GM19023 (cell line): Measurements from ENCODE around the gene PSORS1C1.

ENCODE experiments used
- ATAC-seq: cut with Tn5 transposase; IDR thresholded peaks from one replicate; pipeline ENCODE4 v1.9.1; 2021; ENCODE audit warnings: mild to moderate bottlenecking, moderate library complexity; ENCODE audit not compliant: unreplicated experiment

PSORS1C1 gene

GRCh38 chr6:31125586-31126363 is 11.2 kb downstream of the PSORS1C1 start:
- ATAC-seq: no peak

DNA sequence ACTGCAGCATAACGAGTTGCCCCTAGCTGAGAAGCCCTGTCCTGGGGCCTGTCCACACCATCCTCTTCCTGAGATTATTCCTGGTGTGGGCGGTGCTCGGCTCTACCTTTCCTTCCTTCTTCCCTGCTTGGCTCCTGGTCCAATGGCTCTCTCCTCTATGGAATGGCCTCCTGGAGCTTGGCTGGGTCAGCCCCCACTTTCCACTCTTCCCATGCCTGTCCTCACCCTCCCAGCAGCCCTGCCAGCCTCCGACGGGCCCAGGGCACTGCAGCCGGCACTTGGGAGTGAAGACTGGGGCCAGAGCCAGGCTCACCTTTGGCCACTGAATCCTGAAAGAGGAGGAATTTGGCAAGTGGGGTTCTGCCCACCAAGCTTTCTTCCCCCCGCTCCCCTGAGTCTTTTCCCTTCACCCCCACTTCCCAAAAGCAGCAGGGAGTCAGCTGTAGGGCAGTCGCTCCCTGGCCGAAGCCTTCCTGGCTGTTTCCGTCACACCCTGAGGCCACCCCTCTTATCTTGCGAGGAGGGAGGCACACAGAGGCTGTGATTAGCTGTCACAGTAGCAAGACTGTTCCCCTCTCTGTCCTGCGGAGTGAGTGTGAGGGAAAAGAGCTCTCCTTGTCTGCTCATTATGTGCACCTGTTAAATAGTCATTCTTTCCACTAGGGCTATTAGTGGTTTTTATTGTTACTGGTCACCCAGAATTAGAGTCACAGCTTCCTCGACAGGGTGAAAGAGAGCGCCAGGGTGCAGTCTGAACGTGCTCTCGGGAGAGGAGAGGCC is 12.0 kb downstream of the PSORS1C1 start:
- ATAC-seq: no peak

- ATAC-seq: no peak
These were observed 13.6 kb downstream of the PSORS1C1 start for GRCh38 chr6:31128093-31128676.

DNA sequence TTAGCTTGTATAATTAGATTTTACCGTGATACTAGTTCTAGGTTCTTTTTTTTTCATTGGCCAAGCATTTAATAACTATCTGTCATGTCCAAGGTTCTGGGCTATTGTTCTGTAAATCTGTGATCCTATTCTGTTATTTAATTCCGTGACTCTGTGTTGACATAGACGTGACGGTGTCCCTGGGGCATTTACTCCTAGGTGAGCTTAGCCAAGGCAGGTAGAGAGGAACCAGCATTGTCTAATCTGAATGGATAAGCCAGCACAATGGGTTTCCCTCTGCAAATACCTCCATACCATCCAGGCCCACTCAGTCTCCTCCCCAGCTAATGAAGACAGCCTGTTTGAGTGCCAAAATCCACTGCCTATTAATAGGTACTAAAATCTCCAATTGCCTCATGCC is 14.5 kb downstream of the PSORS1C1 start:
- ATAC-seq: no peak

DNA sequence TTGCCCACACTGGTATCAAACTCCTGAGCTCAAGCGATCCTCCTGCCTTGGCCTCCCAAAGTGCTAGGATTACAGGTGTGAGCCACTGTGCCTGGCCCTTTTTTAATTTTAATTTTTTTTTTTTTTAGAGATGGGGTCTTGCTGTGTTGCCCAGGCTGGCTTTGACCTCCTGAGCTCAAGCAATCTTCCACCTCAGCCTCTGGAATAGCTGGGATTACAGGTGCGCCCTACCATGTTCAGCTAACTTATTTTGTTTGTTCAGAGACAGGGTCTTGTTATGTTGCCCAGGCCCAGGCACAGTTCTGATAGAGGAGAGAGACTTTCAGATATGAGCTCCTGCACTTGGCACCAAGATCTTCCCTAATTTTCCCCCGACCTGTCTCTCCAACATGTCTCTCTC is 16.2 kb downstream of the PSORS1C1 start:
- ATAC-seq: no peak

- no peak for ATAC-seq
These were observed 17.0 kb downstream of the PSORS1C1 start for GRCh38 chr6:31131595-31131994.

DNA sequence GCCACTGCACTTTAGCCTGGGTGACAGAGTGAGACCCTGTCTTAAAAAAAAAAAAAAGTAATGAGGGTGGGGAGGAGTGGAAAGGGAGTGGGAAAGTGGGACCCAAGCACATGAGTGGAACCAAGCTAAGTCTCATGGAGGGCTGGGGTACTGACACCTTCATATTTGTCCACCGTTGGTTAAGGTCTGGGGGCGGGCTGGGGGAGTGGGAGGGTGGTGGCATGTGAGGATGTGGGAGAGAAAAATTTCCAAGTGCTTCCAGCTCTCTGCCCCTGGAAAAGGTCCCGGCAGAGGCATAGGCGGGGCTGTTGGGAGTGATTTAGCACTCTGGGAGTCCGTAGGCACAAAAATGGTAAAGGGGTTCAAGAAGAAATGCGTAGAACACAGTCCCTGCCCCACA is 18.2 kb downstream of the PSORS1C1 start:
- ATAC-seq: no peak

DNA sequence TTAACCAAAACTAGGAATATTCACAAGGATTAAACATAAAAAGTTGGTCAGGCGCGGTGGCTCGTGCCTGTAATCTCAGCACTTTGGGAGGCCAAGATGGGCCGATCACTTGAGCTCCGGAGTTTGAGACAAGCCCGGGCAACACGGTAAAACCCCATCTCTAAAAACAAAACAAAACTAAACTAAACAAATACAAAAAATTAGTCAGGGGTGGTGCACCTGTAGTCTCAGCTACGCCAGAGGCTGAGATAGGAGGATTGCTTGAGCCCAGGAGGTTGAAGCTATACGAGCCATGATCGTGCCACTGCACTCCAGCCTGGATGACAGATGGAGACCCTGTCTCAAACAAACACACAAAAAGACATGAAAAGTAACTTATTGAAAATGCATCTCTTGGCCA is 21.1 kb downstream of the PSORS1C1 start:
- ATAC-seq: no peak

DNA sequence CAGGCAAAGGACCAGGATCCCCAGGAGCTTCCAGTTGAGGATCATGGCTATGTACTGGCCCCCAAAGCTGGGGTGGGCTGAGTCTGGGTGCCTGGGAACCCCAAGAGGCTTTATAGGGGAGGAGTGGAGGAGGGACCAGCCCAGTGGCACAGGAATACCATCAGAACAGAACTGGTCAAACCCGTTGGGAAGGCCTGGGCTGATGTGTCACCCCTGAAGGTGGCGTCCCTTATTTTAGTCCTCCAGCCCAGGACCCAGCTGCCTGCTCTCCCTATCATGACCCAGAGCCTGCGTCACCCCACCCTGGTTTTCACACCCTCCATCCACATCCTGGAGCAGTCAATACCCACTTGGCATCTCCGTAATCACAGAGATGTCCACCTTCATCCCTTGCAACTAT is 24.4 kb downstream of the PSORS1C1 start, which contains the start of gene PSORS1C2:
TSS of gene PSORS1C2 (minus strand) at position 85 of the 400 bp plus-strand sequence. CDS start at position 45, 40 bp downstream.
- ATAC-seq: no peak

- no peak for ATAC-seq
These were observed 25.0 kb downstream of the PSORS1C1 start for GRCh38 chr6:31139599-31139998.

DNA sequence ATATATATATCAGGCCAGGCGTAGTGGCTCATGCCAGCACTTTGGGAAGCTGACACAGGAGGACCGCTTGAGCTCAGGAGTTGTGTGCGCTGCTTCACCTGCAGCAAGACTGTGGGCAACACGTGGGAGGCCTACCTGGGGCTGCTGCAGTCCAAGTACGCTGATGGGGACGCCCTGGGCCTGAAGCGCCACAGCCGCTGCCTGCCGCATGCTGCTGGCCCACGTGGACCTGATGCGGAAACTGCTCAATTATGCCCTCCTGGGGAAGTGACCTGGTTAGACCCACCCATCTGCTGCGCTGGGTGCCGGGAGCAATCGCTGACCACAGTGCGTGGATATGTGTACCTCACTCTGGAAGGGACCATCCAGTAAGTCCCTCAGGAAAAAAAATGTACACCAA is 26.0 kb downstream of the PSORS1C1 start:
- no peak for ATAC-seq

DNA sequence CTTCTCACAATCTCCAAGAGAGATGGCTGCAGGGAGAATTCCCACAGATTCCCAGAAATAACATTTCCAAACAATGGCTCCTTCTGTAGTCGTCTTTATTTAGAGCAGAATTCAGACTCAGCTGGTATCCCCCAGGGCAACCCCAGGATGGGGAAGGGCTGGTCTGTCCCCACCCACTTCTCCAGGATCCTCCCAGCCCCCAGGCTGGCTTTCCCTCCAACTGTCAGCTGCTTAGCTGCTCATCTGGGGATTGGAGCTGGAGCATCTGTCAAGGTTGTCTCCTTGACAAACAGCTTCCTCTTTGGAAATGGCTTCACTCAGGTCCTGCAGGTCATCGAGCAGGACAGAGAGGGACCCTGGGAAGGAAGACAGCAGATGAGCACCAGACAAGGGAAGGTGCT is 27.8 kb downstream of the PSORS1C1 start:
- no peak for ATAC-seq

GRCh38 chr6:31143148-31143547 is 28.5 kb downstream of the PSORS1C1 start:
- no peak for ATAC-seq

- no peak for ATAC-seq
These were observed 29.8 kb downstream of the PSORS1C1 start for GRCh38 chr6:31144296-31144969.

DNA sequence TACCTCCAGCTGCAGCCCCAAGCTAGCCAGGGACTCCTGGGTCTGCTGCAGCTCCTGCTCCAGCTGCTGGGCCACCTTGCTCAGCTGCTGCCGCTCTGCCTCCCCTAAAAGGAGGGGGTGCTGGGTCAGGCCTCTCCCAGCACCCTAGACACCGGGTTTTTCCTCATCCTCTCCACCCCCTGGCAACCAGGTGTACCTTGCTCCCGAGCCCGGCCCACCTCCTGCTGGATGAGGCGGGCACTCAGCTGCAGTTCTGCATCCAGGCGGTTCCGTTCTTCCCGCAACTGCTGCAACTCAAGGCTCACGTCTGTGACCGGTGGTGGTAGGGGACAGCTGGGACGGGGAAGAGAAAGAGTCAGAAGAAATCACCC is 30.4 kb downstream of the PSORS1C1 start:
- no peak for ATAC-seq

- no peak for ATAC-seq
These were observed 30.8 kb downstream of the PSORS1C1 start for GRCh38 chr6:31145386-31145785.

- no peak for ATAC-seq
These were observed 35.3 kb downstream of the PSORS1C1 start for GRCh38 chr6:31149827-31150447.

GRCh38 chr6:31152781-31153180 is 38.2 kb downstream of the PSORS1C1 start:
- ATAC-seq: no peak

DNA sequence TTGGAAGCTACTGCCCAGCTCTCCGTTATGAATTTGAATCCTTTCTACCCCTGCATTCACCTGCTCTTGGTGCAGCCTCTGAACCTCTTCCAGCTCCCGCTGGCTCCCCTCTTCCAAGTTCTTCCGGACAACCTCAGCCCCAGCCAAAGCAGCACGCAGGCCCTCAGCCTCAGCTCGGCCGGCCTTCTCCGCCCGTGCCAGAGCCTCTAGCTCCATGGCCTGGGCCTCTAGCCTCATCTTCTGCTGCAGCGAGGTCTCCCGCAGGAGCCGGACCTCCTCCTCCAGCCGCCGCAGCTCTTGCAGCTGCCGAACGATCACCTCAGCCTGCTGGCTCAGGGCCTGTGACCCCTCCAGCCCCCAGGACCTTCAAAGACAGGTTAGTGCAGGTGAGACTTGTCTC is 39.8 kb downstream of the PSORS1C1 start:
- ATAC-seq: no peak

- no peak for ATAC-seq
These were observed 42.0 kb downstream of the PSORS1C1 start for GRCh38 chr6:31156641-31157040.
